Activated T-cell treated with anti-CD3 and anti-CD28 coated beads for 4 hours (primary cell): Measurements from ENCODE around the gene MAML3.

Experiments
- DNase-seq: peaks from one replicate; pipeline ENCODE4 v3.0.0-alpha.2; 2020

The MAML3 gene

DNA sequence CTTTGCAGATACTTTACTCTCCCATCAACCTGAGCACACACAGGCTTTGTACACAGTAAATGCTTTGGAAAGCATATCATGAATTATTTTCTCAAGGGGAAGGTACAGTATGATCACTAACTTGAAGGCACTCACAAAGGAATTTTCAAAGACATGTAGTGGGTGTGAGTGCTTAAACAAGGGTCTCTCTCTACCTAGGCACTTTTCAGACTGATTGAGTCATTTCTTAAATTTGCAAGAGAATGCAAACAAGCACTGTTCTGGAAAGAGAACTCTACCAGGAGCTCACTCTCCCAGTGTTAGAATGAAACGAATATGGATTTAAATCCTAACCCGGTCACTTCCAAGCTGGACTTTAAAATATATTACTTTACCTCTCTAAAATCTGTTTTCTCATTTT lies 85.7 kb downstream of the MAML3 start:
- no peak for DNase-seq

GRCh38 chr4:140066031-140066930 lies 87.7 kb downstream of the MAML3 start:
- DNase-seq: no peak

DNA sequence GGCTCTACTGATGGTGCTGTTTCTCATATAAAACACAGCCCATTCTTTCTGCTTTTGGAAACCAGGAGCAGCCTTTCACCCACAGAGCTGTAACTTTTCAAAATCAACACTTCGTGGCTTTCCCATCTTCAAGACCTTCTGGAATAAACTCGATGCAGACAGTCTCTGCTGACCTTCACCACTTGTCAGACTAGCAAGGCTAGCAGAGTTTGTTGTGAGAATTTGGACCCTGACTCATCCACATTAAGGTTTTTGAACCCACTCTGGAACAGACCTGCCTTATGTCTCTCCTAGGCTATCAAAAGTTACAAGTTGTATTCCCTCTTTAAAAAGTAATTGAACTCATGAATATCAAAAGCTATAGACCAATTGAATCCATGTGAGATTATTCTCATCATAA lies 88.6 kb downstream of the MAML3 start:
- no peak for DNase-seq

DNA sequence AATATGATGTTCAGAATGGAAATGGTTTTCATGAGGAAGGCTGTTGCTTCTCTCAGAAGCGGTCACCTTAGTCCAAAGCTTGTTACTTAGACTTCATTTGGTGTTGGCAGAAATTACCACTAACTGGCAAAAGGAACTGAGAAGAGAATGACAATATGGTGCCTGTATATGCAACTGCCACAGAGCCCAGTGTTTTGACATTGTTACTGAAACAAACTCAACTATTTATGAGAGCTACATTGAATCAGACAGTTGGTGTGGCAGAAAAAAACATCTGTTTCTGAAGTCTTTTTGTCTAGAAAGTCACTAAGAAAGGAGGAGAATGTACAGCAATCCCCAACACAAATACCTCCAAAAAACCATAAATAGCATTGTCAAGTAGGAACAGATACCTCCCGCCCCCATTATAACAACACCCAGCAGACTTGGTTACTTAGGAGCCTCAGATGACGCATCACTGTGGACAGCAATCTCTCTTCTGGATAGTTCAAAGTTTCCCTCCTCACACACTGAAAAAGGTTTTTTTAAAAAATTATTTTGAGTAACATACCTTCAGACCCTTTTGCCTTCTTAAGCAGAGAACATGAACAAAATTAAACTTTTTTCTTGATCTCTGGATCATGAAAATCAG lies 92.2 kb downstream of the MAML3 start:
- DNase-seq: no peak

- no peak for DNase-seq
Measured at GRCh38 chr4:140061194-140061593, 92.8 kb downstream of the MAML3 start.

DNA sequence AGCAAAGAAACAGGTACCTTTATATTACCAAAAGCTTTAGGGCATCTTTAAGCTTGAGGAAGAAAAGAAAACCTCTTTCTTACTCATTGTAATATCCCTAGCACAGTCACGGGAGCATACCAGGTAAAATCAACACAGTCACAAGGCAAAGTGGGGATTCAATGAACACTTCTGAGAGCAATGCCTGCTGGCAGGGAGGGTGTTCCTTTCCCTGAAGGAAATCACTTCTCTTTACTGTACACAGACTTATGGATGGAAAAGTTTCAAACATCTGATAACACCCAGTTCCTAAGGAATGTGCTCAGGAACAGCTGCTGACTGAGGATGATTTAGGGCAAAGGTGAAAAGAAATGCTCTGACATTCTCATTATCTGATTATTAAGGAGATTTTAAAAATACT lies 94.8 kb downstream of the MAML3 start:
- DNase-seq: no peak

- DNase-seq: no peak
Measured at GRCh38 chr4:140057701-140058100, 96.3 kb downstream of the MAML3 start.

- no peak for DNase-seq
Measured at GRCh38 chr4:140056015-140056414, 98.0 kb downstream of the MAML3 start.

GRCh38 chr4:140054861-140055260 lies 99.1 kb downstream of the MAML3 start:
- DNase-seq: no peak

GRCh38 chr4:140053185-140053584 lies 100.8 kb downstream of the MAML3 start:
- DNase-seq: no peak

DNA sequence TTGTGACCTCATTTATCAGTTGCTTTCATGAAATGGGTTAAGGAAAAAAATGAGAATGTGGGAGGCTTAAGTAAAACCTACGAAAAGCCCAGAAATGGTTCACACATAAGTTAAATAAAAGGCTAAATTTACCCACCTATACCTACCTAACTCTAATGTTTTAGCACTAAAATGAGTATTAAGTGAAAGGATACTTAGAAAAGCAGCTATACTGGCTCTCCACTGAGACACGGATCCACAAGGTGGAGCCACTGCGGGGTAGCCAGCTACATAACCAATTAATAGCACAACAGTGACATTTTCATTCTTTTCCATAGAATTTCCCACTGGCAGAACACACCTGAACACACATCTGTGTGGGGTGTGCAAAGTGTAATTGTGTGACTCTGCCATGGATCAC lies 101.9 kb downstream of the MAML3 start:
- DNase-seq: peak; percentile 21

DNA sequence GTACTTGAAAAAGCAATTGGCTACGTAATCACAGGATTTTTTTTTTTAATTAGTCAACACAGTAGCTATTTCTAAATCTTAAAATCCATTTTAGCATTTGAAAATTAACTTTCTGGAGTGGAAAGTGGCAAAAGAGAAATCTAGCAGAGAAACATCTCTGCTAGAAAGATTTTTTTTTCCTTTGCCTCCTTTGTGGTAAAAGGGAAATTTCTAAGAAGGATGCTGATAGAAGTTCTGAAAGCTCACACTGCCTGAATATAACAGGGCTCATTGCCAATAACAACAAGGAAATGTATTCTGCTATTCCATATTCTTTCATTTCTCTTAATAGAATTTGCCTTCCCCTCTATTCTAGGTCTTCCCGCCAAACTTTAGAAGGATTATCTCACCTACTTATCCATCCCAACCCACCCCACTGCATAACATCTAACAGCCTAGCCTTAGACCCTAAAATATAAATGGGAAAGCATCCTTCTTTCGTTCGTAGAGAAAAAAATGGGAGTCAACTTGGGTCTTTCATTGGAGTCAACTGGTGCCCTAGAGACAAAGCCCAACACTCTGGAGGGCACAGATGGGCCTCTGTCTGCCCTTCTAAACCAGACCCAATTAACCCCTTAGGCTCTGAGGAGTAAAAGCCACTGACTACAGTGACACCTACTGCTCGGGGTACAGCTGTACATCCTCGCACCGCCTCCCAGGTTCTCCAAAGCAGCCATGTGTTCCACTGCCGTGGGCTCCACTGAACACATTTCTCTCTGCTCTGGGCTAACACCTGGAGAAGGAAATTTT lies 103.9 kb downstream of the MAML3 start:
- DNase-seq: no peak

DNA sequence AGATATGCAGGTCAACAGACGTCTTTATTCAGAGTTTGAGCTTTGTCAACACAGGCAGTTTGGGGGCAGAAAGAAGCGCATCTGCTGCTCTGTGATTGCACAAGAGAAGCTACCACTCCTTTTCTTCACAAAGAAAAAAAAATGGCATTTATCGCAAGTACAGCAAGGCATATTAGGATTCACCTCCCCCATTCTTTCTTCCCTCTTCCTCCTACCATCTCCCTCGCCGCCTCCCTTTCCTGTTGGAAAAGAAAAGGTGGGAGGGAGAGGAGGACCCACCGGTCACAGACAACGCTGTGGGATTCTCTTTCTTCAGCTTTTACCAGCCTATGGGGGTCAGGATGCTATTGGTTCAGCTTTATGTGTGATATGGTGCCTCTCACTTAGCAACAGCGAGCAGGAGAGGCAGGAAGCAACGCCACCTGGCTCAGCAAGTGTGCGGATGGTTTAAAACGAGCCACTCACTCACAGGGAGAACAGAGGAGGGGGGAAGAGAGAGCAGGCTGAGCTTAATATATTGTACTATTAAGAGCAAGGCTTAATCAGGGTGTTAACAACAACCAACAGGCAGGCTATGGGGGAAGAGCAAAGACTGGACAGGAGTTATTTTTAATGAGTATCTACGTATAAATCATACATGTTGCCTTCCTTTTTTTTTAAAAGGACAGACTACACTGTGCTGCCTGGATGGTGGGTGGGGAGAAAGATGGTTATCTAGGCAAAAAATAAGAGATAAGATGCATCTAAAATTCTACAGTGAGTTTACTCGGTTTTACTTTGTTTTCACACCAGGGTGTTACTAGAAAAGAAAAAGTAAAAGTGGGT lies 104.7 kb downstream of the MAML3 start:
- DNase-seq: peak; percentile 11

DNA sequence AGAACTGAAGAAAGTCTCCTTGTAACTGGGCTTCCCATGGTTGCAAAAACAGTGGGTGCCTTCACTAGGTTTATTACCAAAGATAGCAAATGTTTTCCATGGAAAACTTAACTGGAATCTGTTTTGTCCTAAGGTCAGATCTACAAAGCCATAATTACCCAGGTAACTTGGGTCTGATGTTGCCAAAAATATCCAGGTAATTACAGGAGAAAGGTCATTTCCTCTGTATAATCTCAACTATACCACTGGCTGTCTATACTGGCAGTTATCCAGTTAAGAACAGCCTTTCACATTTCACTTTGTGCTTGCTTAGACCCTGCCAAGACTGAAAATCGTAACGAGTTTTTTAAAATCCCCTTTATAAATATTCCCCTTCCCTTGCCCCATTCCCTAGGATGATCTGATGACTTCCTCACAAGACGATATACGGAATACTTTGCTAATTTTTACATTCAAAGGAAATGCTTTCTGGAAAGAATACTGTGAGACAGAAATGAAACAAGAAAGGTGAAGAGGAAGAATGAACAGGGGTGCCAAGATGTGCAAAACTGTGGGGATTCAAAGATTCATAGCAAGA lies 105.5 kb downstream of the MAML3 start:
- no peak for DNase-seq

DNA sequence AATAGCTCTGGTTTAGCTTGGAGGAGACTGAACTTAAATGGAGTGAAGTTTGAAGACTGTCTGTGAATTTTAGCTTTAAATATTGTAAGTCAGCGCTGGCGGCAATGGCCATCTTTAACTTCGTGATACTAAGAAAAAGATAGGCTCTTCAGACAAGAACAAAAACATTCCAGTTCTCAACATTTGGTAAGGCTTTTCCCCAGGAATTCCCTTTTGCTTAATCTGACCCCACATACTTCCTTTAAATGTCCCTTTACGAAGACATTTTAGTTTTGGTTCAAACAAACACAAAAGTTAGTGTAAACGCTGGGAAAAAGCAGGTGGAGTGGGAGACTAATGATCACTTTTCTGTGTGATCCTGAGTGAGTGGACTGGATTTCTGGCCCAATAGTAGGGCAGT lies 106.2 kb downstream of the MAML3 start:
- no peak for DNase-seq

GRCh38 chr4:140047017-140047640 lies 106.9 kb downstream of the MAML3 start:
- no peak for DNase-seq

GRCh38 chr4:140046543-140046942 lies 107.4 kb downstream of the MAML3 start:
- DNase-seq: no peak

DNA sequence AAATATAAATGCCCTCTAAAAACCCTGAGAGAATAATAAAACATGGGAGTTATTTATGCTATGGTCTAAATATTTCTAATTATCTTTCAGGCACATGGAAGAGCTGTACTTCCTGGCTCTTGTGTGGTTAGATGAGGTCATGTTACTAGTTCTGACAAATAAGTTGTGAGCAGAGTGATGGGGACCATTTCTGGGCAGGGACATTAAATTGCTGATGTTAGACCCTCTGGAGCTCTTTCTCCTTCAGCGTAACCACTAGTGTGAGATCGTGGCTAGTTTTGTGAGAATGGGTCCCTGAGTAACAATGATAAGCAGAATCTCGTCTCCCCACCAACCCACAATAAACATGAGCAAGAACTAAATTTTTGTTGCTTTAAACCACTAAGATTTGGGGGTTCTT lies 108.0 kb downstream of the MAML3 start:
- no peak for DNase-seq

DNA sequence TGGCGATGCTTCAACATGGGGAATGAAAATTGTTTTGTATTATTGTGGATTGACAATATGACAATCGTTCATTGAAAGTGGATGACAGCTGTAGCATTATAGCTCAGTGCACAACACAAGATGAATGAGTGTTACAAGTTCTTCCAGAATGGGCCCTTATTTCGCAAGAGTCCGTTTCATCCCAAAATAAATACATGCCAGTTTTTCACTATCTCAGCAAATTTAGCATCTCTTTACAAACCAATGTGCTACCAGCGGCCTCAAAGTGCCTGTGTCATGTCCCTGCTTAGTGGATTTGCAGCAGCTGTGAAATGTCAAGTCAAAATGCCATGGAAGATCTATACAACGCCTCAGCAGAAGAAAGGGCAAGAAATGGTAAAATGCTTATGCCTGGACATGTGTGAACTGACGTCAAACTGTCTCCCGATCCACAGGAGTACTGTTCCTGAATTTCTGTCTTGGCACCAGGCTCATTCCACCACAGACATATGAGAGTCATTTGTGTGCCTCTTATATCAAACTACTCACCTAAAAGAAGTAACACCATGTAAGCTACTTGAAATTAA lies 109.6 kb downstream of the MAML3 start:
- DNase-seq: no peak

DNA sequence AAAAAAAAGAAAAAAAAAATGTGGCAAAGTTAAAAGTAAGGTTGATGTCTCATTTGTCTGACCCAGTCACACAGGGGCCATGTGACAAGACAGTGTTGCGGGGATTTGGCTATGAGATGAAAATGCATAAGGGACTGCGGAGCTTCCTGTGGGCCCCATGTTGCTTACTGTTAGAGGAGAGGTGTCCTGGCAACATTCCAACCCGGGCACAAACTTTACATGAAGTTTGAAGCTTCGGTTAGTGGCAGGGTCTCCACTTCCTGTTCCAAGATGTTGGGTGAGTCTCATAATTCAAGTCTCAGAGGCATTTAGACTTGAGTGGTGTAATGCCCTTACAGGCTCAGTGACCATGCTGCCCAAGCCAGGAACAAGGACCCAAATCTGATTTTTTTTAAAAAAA lies 111.3 kb downstream of the MAML3 start:
- DNase-seq: no peak

DNA sequence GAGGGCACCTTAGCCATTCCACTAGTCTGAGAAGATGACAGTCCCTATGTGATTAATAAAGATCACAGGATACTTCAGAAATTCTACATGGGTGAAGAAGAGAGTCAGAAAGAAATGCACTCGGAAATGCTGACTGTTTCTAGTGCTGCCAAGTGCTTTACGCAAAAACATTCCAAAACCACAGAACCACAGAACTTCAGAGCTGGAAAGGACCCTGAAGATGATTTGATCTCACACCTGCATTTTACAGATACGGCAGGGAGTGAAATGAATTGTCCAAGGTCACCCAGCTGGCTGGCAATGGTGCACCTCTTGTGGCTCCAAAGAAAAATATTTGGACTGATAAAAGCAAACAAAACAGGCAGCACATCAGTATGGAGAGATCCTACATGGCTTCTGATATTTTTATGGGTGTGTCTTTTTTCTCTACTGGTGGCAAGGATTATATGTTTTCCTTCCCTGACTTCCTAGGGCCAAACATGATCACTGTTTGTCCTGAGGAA lies 115.9 kb downstream of the MAML3 start:
- DNase-seq: no peak
